ENCODE data around the gene SOX6.
"Not testable (repeated sequence)": the region's sequence is repeated elsewhere in the genome, so short reads cannot be mapped to it uniquely, and the experiment has no call there.

Gene SOX6

GRCh38 chr11:16182553-16182952 is 173.8 kb downstream of the SOX6 start:
- DNase-seq: no peak

GRCh38 chr11:16180868-16181267 is 175.5 kb downstream of the SOX6 start:
- DNase-seq: no peak

DNA sequence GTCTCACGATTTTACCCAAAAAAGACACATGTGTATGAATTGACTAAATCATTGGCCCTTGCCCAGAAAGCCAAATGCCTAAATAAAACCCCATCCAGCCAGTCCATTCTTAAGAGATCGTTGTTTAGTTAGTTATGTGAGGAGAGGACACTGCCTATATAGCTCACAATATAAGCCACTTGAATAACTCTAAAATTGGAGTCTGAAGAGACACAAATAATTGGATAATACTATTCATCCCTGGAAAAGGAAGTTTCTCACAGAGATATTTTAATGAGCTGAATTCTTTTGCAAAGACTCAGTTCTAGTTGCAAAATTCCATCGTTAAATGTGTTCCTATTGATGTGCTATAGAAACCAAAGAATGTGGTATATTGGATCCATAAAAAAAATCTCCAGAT is 176.7 kb downstream of the SOX6 start:
- no peak for DNase-seq

- DNase-seq: no peak
Observed at GRCh38 chr11:16178273-16178672, 178.1 kb downstream of the SOX6 start.

- no peak for DNase-seq
Observed at GRCh38 chr11:16177688-16178087, 178.7 kb downstream of the SOX6 start.

DNA sequence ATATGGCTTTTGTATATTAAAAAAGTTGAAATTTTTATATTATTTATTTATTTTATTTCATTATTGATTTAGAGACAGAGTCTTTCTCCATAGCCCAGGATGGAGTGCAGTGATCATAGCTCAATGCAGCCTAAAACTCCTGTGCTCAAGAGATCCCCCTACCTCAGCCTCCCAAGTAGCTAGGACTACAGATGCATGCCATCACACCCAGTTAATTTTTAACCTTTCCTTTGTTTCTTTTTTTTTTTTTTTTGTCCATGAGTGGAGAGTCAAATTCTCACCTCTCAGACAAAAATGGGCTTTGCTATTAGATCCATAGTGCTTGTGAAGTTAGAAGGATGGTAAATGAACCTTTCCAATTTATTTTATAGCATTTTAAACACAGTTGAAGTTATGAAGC is 182.5 kb downstream of the SOX6 start:
- no peak for DNase-seq

GRCh38 chr11:16171882-16172281 is 184.5 kb downstream of the SOX6 start:
- no peak for DNase-seq

- DNase-seq: no peak
Observed at GRCh38 chr11:16169956-16170847, 186.1 kb downstream of the SOX6 start.

DNA sequence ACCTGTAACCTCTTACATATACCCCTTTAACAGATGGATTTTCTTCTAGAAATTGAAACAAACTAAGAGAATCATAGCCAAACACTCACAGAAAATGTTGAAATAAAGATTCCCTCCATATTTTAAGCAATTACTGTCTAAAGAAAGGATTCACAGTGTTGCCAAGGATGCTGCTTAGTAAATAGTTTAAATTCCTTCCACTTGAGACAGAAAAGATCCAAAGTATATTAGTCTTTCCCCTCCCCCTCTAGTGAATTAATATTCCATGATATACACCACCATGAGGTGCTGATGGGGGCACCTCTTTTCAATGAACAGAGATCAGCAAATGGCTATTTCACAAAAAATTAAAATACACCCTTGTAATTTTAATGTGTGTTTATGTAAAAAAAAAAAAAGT is 186.8 kb downstream of the SOX6 start:
- DNase-seq: no peak

DNA sequence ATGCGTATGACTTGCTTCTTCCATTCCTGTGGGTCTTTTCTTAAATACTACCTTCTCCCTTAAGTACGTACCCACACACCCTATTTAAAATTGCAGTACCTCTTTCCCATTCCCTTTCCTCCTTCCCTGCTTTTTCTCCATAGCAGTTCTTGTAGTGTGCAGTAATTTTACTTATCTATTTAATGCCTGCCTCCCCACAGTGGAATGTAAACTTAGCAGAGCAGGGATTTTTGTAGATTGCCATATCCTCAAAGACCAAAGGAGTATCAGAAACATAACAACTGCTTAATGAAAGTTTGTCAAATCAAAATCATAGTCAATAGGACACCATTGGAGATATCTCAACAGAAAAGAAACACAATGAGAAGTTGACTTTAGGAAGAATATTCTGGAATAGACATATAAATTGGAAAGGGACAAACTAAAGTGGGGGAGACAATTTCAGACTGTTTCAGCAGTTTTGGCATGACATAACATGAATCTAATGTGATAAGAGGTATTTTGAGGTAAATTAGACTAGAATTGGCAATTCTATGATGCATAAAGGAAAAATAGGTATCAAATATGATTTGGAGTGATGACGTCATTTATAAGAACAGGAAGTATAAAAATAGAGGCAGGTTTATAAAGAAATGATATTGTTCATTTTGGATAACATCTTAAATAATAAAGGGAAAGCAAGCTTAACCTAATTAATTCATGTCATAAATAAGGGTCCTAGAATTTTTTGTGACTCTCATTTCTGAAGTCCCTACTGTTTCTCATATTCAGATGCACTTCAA is 188.4 kb downstream of the SOX6 start:
- DNase-seq: no peak

- no peak for DNase-seq
Observed at GRCh38 chr11:16166571-16166970, 189.8 kb downstream of the SOX6 start.

GRCh38 chr11:16160146-16160545 is 196.2 kb downstream of the SOX6 start:
- no peak for DNase-seq

- DNase-seq: no peak
Observed at GRCh38 chr11:16158426-16158994, 197.8 kb downstream of the SOX6 start.

GRCh38 chr11:16157327-16157726 is 199.0 kb downstream of the SOX6 start:
- no peak for DNase-seq

- no peak for DNase-seq
Observed at GRCh38 chr11:16155448-16155847, 200.9 kb downstream of the SOX6 start.

GRCh38 chr11:16154715-16155396 is 201.5 kb downstream of the SOX6 start:
- DNase-seq: no peak

DNA sequence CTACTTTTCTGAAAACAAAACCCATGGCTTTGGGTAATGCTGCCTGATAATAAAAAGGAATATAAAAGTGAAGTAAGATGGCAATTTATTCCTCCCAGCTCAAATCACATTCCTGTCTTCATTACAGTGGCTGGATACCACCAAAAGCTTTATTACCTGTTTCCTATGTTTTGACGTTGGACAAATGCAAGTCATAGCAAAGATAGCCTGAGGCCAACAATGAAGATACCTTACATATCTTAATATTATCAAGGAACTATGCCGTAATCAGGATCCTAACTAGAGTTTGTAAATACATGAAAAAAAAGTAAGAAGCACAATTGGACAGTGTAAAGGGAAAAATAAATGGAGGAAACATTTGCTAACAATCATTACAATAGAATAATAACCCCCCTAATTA is 202.4 kb downstream of the SOX6 start:
- DNase-seq: no peak

- no peak for DNase-seq
Observed at GRCh38 chr11:16151138-16151537, 205.2 kb downstream of the SOX6 start.

DNA sequence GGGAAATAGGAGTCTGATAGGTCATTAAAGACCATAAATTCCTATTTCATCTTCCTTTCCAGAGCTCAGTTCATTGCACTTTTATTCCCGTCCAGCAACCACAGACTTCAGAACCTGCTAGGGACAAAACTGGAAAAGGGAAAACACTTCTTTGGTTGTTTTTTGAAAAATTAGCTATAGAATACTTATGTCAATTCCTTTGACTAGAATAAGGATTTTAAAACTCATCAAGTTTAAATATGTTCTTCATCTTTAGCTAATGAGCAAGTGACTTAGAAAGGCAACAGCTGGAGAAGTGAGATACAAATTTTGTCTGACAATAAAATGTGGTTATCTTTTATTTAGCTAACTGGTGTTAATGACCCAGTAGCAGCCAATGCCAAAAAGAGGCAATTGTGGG is 206.9 kb downstream of the SOX6 start:
- DNase-seq: no peak

GRCh38 chr11:16148301-16148931 is 207.9 kb downstream of the SOX6 start:
- DNase-seq: no peak

GRCh38 chr11:16146980-16147379 is 209.4 kb downstream of the SOX6 start:
- not testable (repeated sequence) for DNase-seq

DNA sequence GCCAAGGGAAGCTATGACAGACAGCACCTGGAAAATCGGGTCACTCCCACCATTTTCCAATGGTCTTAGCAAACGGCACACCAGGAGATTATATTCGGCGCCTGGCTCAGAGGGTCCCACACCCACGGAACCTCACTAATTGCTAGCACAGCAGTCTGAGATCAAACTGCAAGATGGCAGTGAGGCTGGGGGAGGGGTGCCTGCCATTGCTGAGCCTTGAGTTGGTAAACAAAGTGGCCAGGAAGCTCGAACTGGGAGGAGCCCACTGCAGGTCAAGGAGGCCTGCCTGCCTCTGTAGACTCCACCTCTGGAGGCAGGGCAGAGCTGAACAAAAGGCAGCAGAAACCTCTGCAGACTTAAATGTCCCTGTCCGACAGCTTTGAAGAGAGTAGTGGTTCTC is 214.7 kb downstream of the SOX6 start:
- not testable (repeated sequence) for DNase-seq

GRCh38 chr11:16141162-16141561 is 215.2 kb downstream of the SOX6 start:
- DNase-seq: not testable (repeated sequence)

All from T-helper 9 cell (primary cell).